Neural progenitor cell (in vitro differentiated cells): Measurements from ENCODE around the gene HCFC2. TPM values are rescaled to one million over a fixed set of nuclear protein-coding genes. Genes with fewer than 3 reads are reported as not detected.

ENCODE experiments used
- DNase-seq: peaks from one replicate; pipeline ENCODE4 v3.0.0-alpha.2; 2016; ENCODE audit warnings: low spot score
- H2AFZ ChIP-seq: fragments of 200-600 bp; sonication (generic); replicated peaks from 2 replicates; pipeline ENCODE4 v1.6.1; 2016; ENCODE audit warnings: antibody characterized with exemption
- H3F3A ChIP-seq: fragments of 200-600 bp; sonication (generic); 2 replicates; pipeline ENCODE4 v1.6.1; 2016; ENCODE audit warnings: antibody characterized with exemption, low read depth
- H3K27ac ChIP-seq: fragments of 200-600 bp; sonication (generic); 2 replicates; pipeline ENCODE4 v1.5.1; 2016; ENCODE audit warnings: mild to moderate bottlenecking
- H3K27me3 ChIP-seq: fragments of 200-600 bp; sonication (generic); 2 replicates; pipeline ENCODE4 v1.6.1; 2016; ENCODE audit warnings: mild to moderate bottlenecking, moderate library complexity
- H3K36me3 ChIP-seq: fragments of 200-600 bp; sonication (generic); 2 replicates; pipeline ENCODE4 v1.5.1; 2016
- H3K4me1 ChIP-seq: fragments of 200-600 bp; sonication (generic); 2 replicates; pipeline ENCODE4 v1.6.1; 2016; ENCODE audit warnings: mixed run types
- H3K4me2 ChIP-seq: fragments of 200-600 bp; sonication (generic); 2 replicates; pipeline ENCODE4 v1.6.1; 2016
- H3K4me3 ChIP-seq: fragments of 200-600 bp; sonication (generic); 2 replicates; pipeline ENCODE4 v1.5.1; 2016
- H3K79me2 ChIP-seq: fragments of 200-600 bp; sonication (generic); 2 replicates; pipeline ENCODE4 v1.6.1; 2016; ENCODE audit warnings: low read depth
- H3K9ac ChIP-seq: fragments of 200-600 bp; sonication (generic); 2 replicates; pipeline ENCODE4 v1.6.1; 2016
- H3K9me3 ChIP-seq: fragments of 200-600 bp; sonication (generic); 2 replicates; pipeline ENCODE4 v1.5.1; 2016; ENCODE audit warnings: low read depth
- H4K20me1 ChIP-seq: fragments of 200-600 bp; sonication (generic); 2 replicates; pipeline ENCODE4 v1.6.1; 2016; ENCODE audit warnings: low read depth
- H3K27ac Mint-ChIP-seq: 3 replicates; pipeline ENCODE4 v1.8.0; 2021; ENCODE audit warnings: mixed read lengths
- H3K27me3 Mint-ChIP-seq: 2 replicates; pipeline ENCODE4 v1.8.0; 2022; ENCODE audit warnings: low read depth, mild to moderate bottlenecking, inconsistent platforms, moderate library complexity, mixed read lengths; ENCODE audit not compliant: insufficient read depth
- H3K36me3 Mint-ChIP-seq: 3 replicates; pipeline ENCODE4 v1.8.0; 2021; ENCODE audit warnings: mixed read lengths
- H3K4me1 Mint-ChIP-seq: 3 replicates; pipeline ENCODE4 v1.8.0; 2021; ENCODE audit warnings: mixed read lengths
- H3K4me3 Mint-ChIP-seq: 3 replicates; pipeline ENCODE4 v1.8.0; 2021; ENCODE audit warnings: mild to moderate bottlenecking, moderate library complexity, mixed read lengths
- H3K9me3 Mint-ChIP-seq: 3 replicates; pipeline ENCODE4 v1.8.0; 2020; ENCODE audit warnings: mixed read lengths
- EZH2 ChIP-seq: fragments of 200-600 bp; sonication (generic); IDR thresholded peaks from 2 replicates; pipeline ENCODE4 v1.6.1; 2017; ENCODE audit warnings: antibody characterized with exemption, mild to moderate bottlenecking, moderate library complexity
- EZH2phosphoT487 ChIP-seq: fragments of 200-600 bp; sonication (generic); IDR thresholded peaks from 2 replicates; pipeline ENCODE4 v1.6.1; 2017; ENCODE audit warnings: antibody characterized with exemption
- small RNA-seq: library from RNA; depleted of rRNA; stranded (forward); fragments of <200 nt; gene quantifications from one replicate; pipeline ENCODE3, GENCODE V24; 2015
- total RNA-seq: library from RNA; depleted of rRNA; stranded (reverse); fragments of >200 nt; gene quantifications from 2 replicates; pipeline ENCODE4 v1.2.3, GENCODE V29; 2015; ENCODE audit warnings: low replicate concordance
- TF ChIP-seq, protein P1 (sequence below): fragments of 200-600 bp; sonication (generic); IDR thresholded peaks from 2 replicates; pipeline ENCODE4 v1.5.1; 2017; ENCODE audit warnings: antibody characterized with exemption, mild to moderate bottlenecking

HCFC2 gene
- total RNA-seq, 1 donor from 2014 or later = 4.6 TPM

DNA sequence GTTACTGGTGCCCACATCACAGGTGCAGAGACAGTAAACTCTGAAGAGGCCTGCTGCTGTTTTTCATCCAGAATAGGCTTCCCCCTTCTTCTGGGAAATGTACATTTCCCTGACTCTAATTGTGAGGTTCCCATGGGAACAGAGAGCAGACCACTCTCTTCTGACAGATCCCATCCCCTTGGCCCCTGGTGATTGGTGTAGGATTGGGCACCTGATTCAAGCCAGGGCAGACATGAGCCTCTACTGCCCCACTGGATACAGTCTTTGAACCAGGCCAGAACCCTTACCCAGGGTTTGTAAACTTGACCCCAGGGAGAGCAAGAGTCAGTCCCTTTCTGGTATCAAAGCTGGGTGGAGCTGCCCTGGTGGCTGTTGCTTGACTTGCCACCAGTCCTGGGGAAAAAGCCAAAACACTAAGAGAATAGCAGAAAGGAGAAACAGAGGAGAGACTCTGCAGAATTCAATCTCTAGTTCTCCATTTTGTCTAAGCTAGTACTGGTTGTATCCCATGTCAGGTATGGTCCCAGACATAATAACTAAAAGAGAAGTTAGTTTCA, 88.4 kb downstream of the HCFC2 start:
- TF ChIP-seq EZH2 (no peak), EZH2phosphoT487 (no peak)
- TF ChIP-seq, protein P1, sequence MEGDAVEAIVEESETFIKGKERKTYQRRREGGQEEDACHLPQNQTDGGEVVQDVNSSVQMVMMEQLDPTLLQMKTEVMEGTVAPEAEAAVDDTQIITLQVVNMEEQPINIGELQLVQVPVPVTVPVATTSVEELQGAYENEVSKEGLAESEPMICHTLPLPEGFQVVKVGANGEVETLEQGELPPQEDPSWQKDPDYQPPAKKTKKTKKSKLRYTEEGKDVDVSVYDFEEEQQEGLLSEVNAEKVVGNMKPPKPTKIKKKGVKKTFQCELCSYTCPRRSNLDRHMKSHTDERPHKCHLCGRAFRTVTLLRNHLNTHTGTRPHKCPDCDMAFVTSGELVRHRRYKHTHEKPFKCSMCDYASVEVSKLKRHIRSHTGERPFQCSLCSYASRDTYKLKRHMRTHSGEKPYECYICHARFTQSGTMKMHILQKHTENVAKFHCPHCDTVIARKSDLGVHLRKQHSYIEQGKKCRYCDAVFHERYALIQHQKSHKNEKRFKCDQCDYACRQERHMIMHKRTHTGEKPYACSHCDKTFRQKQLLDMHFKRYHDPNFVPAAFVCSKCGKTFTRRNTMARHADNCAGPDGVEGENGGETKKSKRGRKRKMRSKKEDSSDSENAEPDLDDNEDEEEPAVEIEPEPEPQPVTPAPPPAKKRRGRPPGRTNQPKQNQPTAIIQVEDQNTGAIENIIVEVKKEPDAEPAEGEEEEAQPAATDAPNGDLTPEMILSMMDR = no peak
- H4K20me1 ChIP-seq = no peaks in the 10 kb centered on the region
- H3K9me3 ChIP-seq = no peaks in the 10 kb centered on the region
- H3K4me2 ChIP-seq = no peak overlapping the region
- Mint-ChIP-seq H3K9me3 (no peaks in the 10 kb centered on the region), H3K4me3 (no peak overlapping the region), H3K27me3 (peaks cover 15% of the 10 kb centered on the region), H3K4me1 (peaks cover 13% of the 10 kb centered on the region), H3K36me3 (no peaks in the 10 kb centered on the region), H3K27ac (peak overlapping the region; percentile 27)
- no peaks in the 10 kb centered on the region for H3K79me2 ChIP-seq
- peaks cover 16% of the 10 kb centered on the region for H3K4me1 ChIP-seq
- H2AFZ ChIP-seq = no peak overlapping the region
- no peaks in the 10 kb centered on the region for H3K27me3 ChIP-seq
- no peak overlapping the region for H3K27ac ChIP-seq
- no peak overlapping the region for H3K9ac ChIP-seq
- DNase-seq = no peak
- H3K36me3 ChIP-seq = no peaks in the 10 kb centered on the region
- peaks cover 10% of the 10 kb centered on the region for H3F3A ChIP-seq
- H3K4me3 ChIP-seq = no peak overlapping the region

DNA sequence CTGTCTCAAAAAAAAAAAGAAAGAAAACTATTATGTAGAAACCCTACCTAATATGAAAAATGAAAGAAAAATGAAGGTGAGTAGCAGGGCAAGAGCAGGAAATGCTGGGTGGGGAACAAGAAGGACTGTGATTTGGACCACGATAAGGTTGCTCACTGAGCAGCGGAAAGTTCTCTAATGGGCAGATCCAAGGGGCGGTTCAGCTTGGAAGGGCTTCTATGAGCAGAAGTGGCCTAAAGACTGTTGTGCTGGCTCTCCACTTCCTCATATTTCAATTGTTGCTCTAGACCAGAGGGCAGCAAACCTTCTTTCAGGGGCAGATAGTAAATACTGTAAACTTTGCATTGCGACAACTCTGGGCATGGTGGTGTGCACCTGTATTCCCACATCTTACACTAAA, 90.0 kb downstream of the HCFC2 start:
- Mint-ChIP-seq H3K4me1 (peaks cover 13% of the 10 kb centered on the region), H3K27me3 (peaks cover 15% of the 10 kb centered on the region), H3K36me3 (no peaks in the 10 kb centered on the region), H3K4me3 (no peak overlapping the region), H3K9me3 (no peaks in the 10 kb centered on the region), H3K27ac (no peak overlapping the region)
- no peak overlapping the region for H2AFZ ChIP-seq
- peak overlapping the region; percentile 57 for H3K4me2 ChIP-seq
- TF ChIP-seq EZH2phosphoT487 = no peak
- TF ChIP-seq EZH2 = no peak
- TF ChIP-seq, protein P1 = no peak
- H3K9me3 ChIP-seq = no peaks in the 10 kb centered on the region
- H3K9ac ChIP-seq = no peak overlapping the region
- no peak overlapping the region for H3K4me3 ChIP-seq
- no peaks in the 10 kb centered on the region for H3K27me3 ChIP-seq
- H3K79me2 ChIP-seq = no peaks in the 10 kb centered on the region
- peaks cover 10% of the 10 kb centered on the region for H3F3A ChIP-seq
- H3K4me1 ChIP-seq = peaks cover 16% of the 10 kb centered on the region
- H3K36me3 ChIP-seq = no peaks in the 10 kb centered on the region
- no peak overlapping the region for H3K27ac ChIP-seq
- H4K20me1 ChIP-seq = no peaks in the 10 kb centered on the region
- DNase-seq = no peak

DNA sequence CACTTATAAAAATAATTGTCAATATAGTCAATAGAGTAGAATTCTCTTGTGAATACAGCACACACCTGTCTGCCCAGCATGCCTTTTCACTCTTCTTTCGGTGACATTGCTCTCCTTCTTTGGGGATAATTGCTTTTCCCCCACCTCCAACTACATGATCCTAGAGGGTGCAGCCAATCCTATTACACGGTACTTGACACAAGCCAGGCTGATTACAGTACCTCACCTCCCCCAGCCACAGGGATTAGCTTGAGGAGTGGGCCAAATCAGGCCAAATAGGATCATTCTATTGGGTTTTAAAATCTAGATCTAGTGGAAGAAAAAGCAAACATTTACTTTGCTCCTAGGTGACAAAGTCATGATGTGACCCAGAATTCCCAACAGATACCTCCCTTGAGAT, 90.5 kb downstream of the HCFC2 start:
- no peak overlapping the region for H3K4me3 Mint-ChIP-seq
- H3K27ac Mint-ChIP-seq = no peak overlapping the region
- Histone ChIP-seq H3K4me1 (peaks cover 16% of the 10 kb centered on the region), H3K4me2 (peak overlapping the region; percentile 57), H3K27me3 (no peaks in the 10 kb centered on the region), H3K4me3 (no peak overlapping the region), H3K79me2 (no peaks in the 10 kb centered on the region), H3F3A (peaks cover 10% of the 10 kb centered on the region), H3K9me3 (no peaks in the 10 kb centered on the region), H3K27ac (peak overlapping the region; percentile 7), H3K9ac (no peak overlapping the region), H3K36me3 (no peaks in the 10 kb centered on the region), H4K20me1 (no peaks in the 10 kb centered on the region), H2AFZ (no peak overlapping the region)
- DNase-seq = peak; percentile 50
- no peak for TF ChIP-seq EZH2phosphoT487
- TF ChIP-seq EZH2 = no peak
- TF ChIP-seq, protein P1 = no peak
- H3K36me3 Mint-ChIP-seq = no peaks in the 10 kb centered on the region
- H3K4me1 Mint-ChIP-seq = peaks cover 13% of the 10 kb centered on the region
- no peaks in the 10 kb centered on the region for H3K9me3 Mint-ChIP-seq
- H3K27me3 Mint-ChIP-seq = peaks cover 15% of the 10 kb centered on the region

Small RNA genes within 50 kb of the gene (small RNA-seq; reads per million reads assigned to genes)
- not detected for gene RNA5SP370

Other genes starting within 250 kb of the HCFC2 start
- 3.1 and 4.3 TPM in 2 replicates for gene NT5DC3, start 223.3 kb upstream of the HCFC2 start, total RNA-seq
- gene HSP90B1, start 134.1 kb upstream of the HCFC2 start, total RNA-seq = 384 and 588 TPM in 2 replicates
- gene TDG, start 98.7 kb upstream of the HCFC2 start, total RNA-seq = 60.2 and 88.1 TPM in 2 replicates
- 1.9 and 3.9 TPM in 2 replicates for gene GLT8D2, start 14.3 kb upstream of the HCFC2 start, total RNA-seq
- gene NFYB, start 73.7 kb downstream of the HCFC2 start, total RNA-seq = 64.2 and 100 TPM in 2 replicates
- gene TXNRD1, start 151.2 kb downstream of the HCFC2 start, total RNA-seq = 92.0 and 99.8 TPM in 2 replicates
- 4.3 and 8.0 TPM in 2 replicates for gene EID3, start 239.2 kb downstream of the HCFC2 start, total RNA-seq